ENCODE results near the gene ASTN1.
A peak's percentile ranks its signal among the peaks of the same experiment; 100 is the strongest.

Gene ASTN1

GRCh38 chr1:177171536-177172123 is 7.1 kb upstream of the ASTN1 start:
- TF ChIP-seq CTCF (IDR thresholded peaks at IDR 0.05), result no peak
- no peaks in the 10 kb centered on the region for H3K36me3 Mint-ChIP-seq (ENCODE audit: low read depth)
- no peak overlapping the region for H3K4me3 Mint-ChIP-seq
- peaks cover 14% of the 10 kb centered on the region for H3K27me3 Mint-ChIP-seq (ENCODE audit: low read depth, poor library complexity)
- no peak overlapping the region for H3K27ac Mint-ChIP-seq
- H3K4me1 Mint-ChIP-seq, result peaks cover 12% of the 10 kb centered on the region
- peaks cover 3% of the 10 kb centered on the region for H3K9me3 Mint-ChIP-seq
- no peak for DNase-seq

GRCh38 chr1:177170756-177171535 is 6.4 kb upstream of the ASTN1 start, which contains the start of gene BRINP2:
BRINP2 (plus strand) TSS chr1:177170958; CDS start chr1:177229877, 58,919 bp downstream.
- DNase-seq, result peak; percentile 83
- peaks cover 12% of the 10 kb centered on the region for H3K4me1 Mint-ChIP-seq
- H3K27ac Mint-ChIP-seq, result no peak within 1 kb of the TSS
- H3K27me3 Mint-ChIP-seq (ENCODE audit: low read depth, poor library complexity), result peaks cover 17% of the 10 kb centered on the region
- peaks cover 2% of the 10 kb centered on the region for H3K9me3 Mint-ChIP-seq
- no peak for TF ChIP-seq CTCF (IDR thresholded peaks at IDR 0.05)
- no peak within 1 kb of the TSS for H3K4me3 Mint-ChIP-seq
- no peaks in the 10 kb centered on the region for H3K36me3 Mint-ChIP-seq (ENCODE audit: low read depth)

GRCh38 chr1:177165069-177165439 is 542 bp upstream of the ASTN1 start:
- H3K4me1 Mint-ChIP-seq, result peaks cover 15% of the 10 kb centered on the region
- peak overlapping the region; percentile 85 for H3K4me3 Mint-ChIP-seq
- TF ChIP-seq CTCF (IDR thresholded peaks at IDR 0.05), result no peak
- peaks cover 58% of the 10 kb centered on the region for H3K27me3 Mint-ChIP-seq (ENCODE audit: low read depth, poor library complexity)
- H3K27ac Mint-ChIP-seq, result no peak overlapping the region
- no peaks in the 10 kb centered on the region for H3K36me3 Mint-ChIP-seq (ENCODE audit: low read depth)
- no peaks in the 10 kb centered on the region for H3K9me3 Mint-ChIP-seq
- no peak for DNase-seq

- Mint-ChIP-seq H3K4me1 (peaks cover 15% of the 10 kb centered on the region), H3K27me3 (ENCODE audit: low read depth, poor library complexity) (peaks cover 58% of the 10 kb centered on the region), H3K36me3 (ENCODE audit: low read depth) (no peaks in the 10 kb centered on the region), H3K27ac (no peak overlapping the region), H3K9me3 (no peaks in the 10 kb centered on the region), H3K4me3 (peak overlapping the region; percentile 85)
- DNase-seq, result peak; percentile 37
- no peak for TF ChIP-seq CTCF (IDR thresholded peaks at IDR 0.05)
These were observed 600 bp downstream of the ASTN1 start for GRCh38 chr1:177163844-177164379.

- Mint-ChIP-seq H3K4me3 (no peak overlapping the region), H3K9me3 (no peaks in the 10 kb centered on the region), H3K27ac (no peak overlapping the region), H3K4me1 (peaks cover 15% of the 10 kb centered on the region), H3K27me3 (ENCODE audit: low read depth, poor library complexity) (peaks cover 59% of the 10 kb centered on the region), H3K36me3 (ENCODE audit: low read depth) (no peaks in the 10 kb centered on the region)
- TF ChIP-seq CTCF (IDR thresholded peaks at IDR 0.05), result no peak
- no peak for DNase-seq
These were observed 2.3 kb downstream of the ASTN1 start for GRCh38 chr1:177162243-177162642.

All from nephron progenitor cell (in vitro differentiated cells).